Mucosa of descending colon (tissue), 3 donors: Measurements from ENCODE around the gene RHEB. TPM values are rescaled to one million over a fixed set of nuclear protein-coding genes. Genes with fewer than 3 reads are reported as not detected.
A peak's percentile ranks its signal among the peaks of the same experiment; 100 is the strongest.

Experiments
- ATAC-seq: fragments of 200-7000 bp; cut with Tn5 transposase; one replicate; pipeline ENCODE4 v1.9.1; 2020; ENCODE audit warnings: mild to moderate bottlenecking, moderate library complexity
- DNase-seq, 3 donors: peaks; one replicate each; pipeline ENCODE4 v3.0.0-alpha.2; 2020
- H3K36me3 ChIP-seq: fragments of 200-600 bp; one replicate; pipeline ENCODE4 v1.8.0; 2021; ENCODE audit warnings: low read depth, mild to moderate bottlenecking
- H3K4me1 ChIP-seq: fragments of 200-600 bp; one replicate; pipeline ENCODE4 v1.8.0; 2021; ENCODE audit warnings: low read depth, mild to moderate bottlenecking
- H3K4me3 ChIP-seq: fragments of 200-600 bp; one replicate; pipeline ENCODE4 v1.8.0; 2021; ENCODE audit warnings: mild to moderate bottlenecking
- H3K9me3 ChIP-seq: fragments of 200-600 bp; one replicate; pipeline ENCODE4 v1.8.0; 2021; ENCODE audit warnings: mild to moderate bottlenecking
- intact Hi-C, 2 donors: fragments of 100-400 bp; cut with DNase I in 1 of 2; cut with micrococcal nuclease in 1 of 2; formaldehyde crosslinking; loops; one replicate each; pipeline versions ENCODE4 v1.11.0 to v1.11.1; 2022; cut with DNase I, micrococcal nuclease
- total RNA-seq, 3 donors: library from RNA; stranded (reverse); fragmentation: NEBNext Ultra II Directional in 2 of 3; extraction: Animal tissue kit (Norgen Biotek cat#: 25700) in 2 of 3; gene quantifications; one replicate each; pipeline versions ENCODE4 v1.2.1 to v1.2.4, GENCODE V29; 2021 to 2023
- TF ChIP-seq, protein P1 (sequence below): fragments of 200-600 bp; IDR thresholded peaks from one replicate; pipeline ENCODE4 v1.8.0; 2022; ENCODE audit warnings: antibody characterized with exemption, mild to moderate bottlenecking
- donor health status: DM: no; HTN: no; CAD: no; lungs with moderate emphysema.
- donor health status: DM: no; HTN: no; CAD: no.
- donor health status: DM: no; HTN: yes; CAD: no.

RHEB gene
- total RNA-seq, 3 donors from 2014 or later = 40.3 to 114 (median 73.5) TPM

DNA sequence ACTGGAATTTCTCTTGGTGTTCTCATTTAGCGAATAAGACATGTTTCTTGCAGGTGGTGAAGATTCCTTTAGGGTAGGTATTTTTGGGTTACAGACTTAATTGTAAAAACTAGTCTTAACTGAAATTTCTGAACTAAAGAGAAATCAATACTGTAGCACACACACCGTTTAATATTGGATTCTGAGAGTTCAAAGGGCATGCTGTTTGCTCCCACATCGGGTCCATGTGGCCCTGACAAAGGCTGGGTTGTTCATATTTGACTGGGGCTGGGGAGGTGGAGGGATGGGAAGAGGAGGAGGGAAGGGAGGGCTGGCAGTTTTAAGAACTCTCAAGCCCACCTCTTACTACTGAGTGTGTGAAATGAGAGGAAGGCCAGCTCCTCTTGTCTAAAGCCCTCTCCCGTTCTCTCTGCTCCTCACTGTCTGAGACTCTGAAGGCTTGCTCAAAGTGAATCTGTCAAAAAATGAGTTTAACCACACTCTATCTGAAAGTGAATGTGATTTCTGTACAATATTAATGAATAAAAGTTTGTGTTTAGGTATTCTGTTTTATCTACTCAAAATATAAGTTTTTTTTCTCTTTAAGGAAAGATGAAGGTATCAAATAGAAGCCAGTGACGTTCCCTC, 40.0 kb upstream of the RHEB start:
- ATAC-seq (no peak), DNase-seq (no peak)
- H3K4me1 ChIP-seq = no peaks in the 10 kb centered on the region
- H3K36me3 ChIP-seq = peaks cover 5% of the 10 kb centered on the region
- intact Hi-C loops = no loop called here
- TF ChIP-seq, protein P1, sequence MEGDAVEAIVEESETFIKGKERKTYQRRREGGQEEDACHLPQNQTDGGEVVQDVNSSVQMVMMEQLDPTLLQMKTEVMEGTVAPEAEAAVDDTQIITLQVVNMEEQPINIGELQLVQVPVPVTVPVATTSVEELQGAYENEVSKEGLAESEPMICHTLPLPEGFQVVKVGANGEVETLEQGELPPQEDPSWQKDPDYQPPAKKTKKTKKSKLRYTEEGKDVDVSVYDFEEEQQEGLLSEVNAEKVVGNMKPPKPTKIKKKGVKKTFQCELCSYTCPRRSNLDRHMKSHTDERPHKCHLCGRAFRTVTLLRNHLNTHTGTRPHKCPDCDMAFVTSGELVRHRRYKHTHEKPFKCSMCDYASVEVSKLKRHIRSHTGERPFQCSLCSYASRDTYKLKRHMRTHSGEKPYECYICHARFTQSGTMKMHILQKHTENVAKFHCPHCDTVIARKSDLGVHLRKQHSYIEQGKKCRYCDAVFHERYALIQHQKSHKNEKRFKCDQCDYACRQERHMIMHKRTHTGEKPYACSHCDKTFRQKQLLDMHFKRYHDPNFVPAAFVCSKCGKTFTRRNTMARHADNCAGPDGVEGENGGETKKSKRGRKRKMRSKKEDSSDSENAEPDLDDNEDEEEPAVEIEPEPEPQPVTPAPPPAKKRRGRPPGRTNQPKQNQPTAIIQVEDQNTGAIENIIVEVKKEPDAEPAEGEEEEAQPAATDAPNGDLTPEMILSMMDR = no peak
- H3K4me3 ChIP-seq = no peak overlapping the region
- no peaks in the 10 kb centered on the region for H3K9me3 ChIP-seq

DNA sequence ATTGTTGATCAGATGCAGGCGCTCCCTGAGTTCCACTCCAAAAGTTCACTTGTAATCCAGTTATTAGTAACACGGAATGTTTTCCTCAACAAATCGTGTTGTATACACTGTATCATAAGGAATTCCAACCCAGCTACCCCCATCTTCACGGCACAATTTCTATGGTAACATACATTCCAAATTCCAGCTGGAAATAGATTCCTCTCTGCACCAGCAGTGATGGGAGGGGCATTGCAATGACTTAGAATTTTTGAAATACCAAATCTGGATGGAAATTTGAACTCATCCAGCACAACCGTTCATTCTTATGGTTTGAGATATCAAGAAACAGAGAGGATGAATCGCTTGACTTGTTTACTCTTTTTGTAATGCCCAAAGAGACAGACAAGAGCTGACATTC, 38.9 kb upstream of the RHEB start:
- ATAC-seq = no peak
- TF ChIP-seq, protein P1 = no peak
- peaks cover 4% of the 10 kb centered on the region for H3K36me3 ChIP-seq
- H3K9me3 ChIP-seq = no peaks in the 10 kb centered on the region
- intact Hi-C loops = no loop called here
- no peaks in the 10 kb centered on the region for H3K4me1 ChIP-seq
- H3K4me3 ChIP-seq = no peak overlapping the region
- DNase-seq = no peak

DNA sequence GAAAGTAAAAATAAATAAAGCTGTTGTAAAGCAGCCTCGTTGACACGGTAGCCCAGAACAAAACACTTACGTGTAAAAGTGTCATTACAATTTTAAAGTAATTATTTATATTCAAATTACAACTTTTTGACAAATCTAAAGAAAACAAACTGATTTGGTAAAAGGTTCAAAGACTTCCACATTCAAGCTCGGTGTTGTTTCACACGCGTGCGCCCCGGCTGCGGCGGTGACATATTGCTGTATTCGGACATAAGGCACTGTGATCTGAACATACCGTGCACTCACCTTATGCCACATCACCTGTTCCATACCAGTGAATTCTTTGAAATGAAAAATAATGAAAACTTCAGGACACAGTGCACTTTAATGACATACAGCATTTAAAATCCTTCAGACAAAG, 36.9 kb upstream of the RHEB start:
- TF ChIP-seq, protein P1 = no peak
- Histone ChIP-seq H3K4me3 (no peak overlapping the region), H3K36me3 (no peaks in the 10 kb centered on the region), H3K4me1 (no peaks in the 10 kb centered on the region), H3K9me3 (no peaks in the 10 kb centered on the region)
- DNase-seq (no peak), ATAC-seq (no peak)
- intact Hi-C loops = no loop called here

DNA sequence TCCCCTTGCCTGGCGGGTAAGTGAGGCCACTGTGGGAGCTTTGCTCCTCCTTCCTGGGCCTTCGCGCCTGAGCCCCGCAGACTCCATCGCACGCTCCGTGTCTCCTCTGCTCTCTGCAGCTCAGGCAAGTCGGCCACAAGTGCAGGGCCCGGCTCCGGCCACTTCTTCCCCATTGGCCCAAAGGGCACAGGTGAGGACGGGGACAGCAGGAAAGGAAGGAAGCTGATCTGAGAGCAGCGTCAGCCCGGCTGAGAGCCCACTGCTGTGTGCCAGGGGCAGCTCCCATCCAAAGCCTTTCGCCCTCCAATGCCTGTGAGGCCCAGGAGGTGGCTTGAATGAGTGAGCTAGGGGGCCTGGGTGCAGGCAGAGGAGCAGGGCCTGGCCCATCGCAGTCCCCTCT, 33.7 kb upstream of the RHEB start:
- DNase-seq (peak in 1 of 3 donors; percentile 46), ATAC-seq (no peak)
- Histone ChIP-seq H3K9me3 (no peaks in the 10 kb centered on the region), H3K36me3 (no peaks in the 10 kb centered on the region), H3K4me3 (no peak overlapping the region), H3K4me1 (no peaks in the 10 kb centered on the region)
- TF ChIP-seq, protein P1 = no peak
- intact Hi-C loops = no loop called here

DNA sequence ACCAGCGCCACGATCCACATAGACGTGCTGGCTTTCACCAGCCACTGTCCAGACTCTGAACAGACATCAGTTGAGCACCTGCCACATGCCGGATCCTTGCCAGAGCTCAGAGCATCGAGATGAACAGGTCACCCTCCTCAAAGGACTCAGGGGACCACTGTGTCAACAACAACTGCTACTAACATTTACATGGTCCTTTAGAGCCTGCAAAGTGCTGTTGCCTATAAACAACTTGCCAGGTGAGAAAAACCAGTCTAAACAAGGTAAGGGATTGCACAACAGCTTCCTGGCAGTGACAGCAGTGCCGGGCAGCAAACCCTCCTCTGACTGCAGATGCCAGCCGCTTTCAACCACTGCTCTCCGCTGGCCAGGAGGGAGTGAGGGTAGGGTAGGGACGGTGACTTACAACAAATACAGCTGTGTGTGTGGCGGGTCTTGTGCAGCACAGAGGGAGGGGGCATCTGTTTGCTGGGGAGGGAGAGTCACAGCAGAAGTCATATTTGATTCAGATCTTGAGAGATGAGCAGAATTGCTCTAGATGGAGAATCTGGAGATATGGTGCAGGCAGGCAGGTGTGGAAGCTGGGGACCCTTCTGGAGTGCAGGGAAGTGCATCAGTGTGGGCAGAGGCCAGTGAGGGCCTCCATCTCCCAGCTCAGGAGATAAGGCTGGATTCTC, 32.8 kb upstream of the RHEB start:
- DNase-seq = peak in 2 of 3 donors; percentile 24 to 46
- intact Hi-C loops = no loop called here
- no peak overlapping the region for H3K4me3 ChIP-seq
- H3K9me3 ChIP-seq = no peaks in the 10 kb centered on the region
- H3K4me1 ChIP-seq = no peaks in the 10 kb centered on the region
- H3K36me3 ChIP-seq = no peaks in the 10 kb centered on the region
- ATAC-seq = peak; percentile 85
- TF ChIP-seq, protein P1 = no peak
